GM10266 (cell line): ENCODE data around the gene IL10RB.

Experiments
- DNase-seq: peaks from one replicate; pipeline ENCODE4 v3.0.0; 2012; ENCODE audit errors: extremely low spot score
- CTCF ChIP-seq: IDR thresholded peaks from 2 replicates; pipeline ENCODE4 v1.5.1; 2012; ENCODE audit warnings: mild to moderate bottlenecking, low read depth; ENCODE audit not compliant: control insufficient read depth, insufficient read depth; ENCODE audit errors: missing control alignments

IL10RB gene

GRCh38 chr21:33302796-33303195, 36.6 kb downstream of the IL10RB start:
- no peak for TF ChIP-seq CTCF
- DNase-seq: no peak

GRCh38 chr21:33305344-33305671, 39.1 kb downstream of the IL10RB start:
- TF ChIP-seq CTCF: no peak
- no peak for DNase-seq

- no peak for TF ChIP-seq CTCF
- DNase-seq: no peak
These were observed 39.8 kb downstream of the IL10RB start for GRCh38 chr21:33305938-33306337.

- peak; percentile 39 for DNase-seq
- TF ChIP-seq CTCF: no peak
These were observed 42.7 kb downstream of the IL10RB start for GRCh38 chr21:33308586-33309490.

- no peak for TF ChIP-seq CTCF
- DNase-seq: no peak
These were observed 43.6 kb downstream of the IL10RB start for GRCh38 chr21:33309778-33310177.

- no peak for TF ChIP-seq CTCF
These were observed 46.0 kb downstream of the IL10RB start for GRCh38 chr21:33312121-33312520.

GRCh38 chr21:33313183-33313582, 47.0 kb downstream of the IL10RB start:
- no peak for DNase-seq
- TF ChIP-seq CTCF: no peak

More at GRCh38 chr21:33312121-33312520, 46.0 kb downstream of the IL10RB start:
- no peak for DNase-seq
